Amniotic epithelial cell (primary cell): ENCODE data around the gene MAPKAPK2.
"Not testable (repeated sequence)": the region's sequence is repeated elsewhere in the genome, so short reads cannot be mapped to it uniquely, and the experiment has no call there.

Experiments used
- DNase-seq: peaks from one replicate; pipeline ENCODE4 v3.0.0-alpha.2; 2010; ENCODE audit warnings: low read depth

Gene MAPKAPK2

DNA sequence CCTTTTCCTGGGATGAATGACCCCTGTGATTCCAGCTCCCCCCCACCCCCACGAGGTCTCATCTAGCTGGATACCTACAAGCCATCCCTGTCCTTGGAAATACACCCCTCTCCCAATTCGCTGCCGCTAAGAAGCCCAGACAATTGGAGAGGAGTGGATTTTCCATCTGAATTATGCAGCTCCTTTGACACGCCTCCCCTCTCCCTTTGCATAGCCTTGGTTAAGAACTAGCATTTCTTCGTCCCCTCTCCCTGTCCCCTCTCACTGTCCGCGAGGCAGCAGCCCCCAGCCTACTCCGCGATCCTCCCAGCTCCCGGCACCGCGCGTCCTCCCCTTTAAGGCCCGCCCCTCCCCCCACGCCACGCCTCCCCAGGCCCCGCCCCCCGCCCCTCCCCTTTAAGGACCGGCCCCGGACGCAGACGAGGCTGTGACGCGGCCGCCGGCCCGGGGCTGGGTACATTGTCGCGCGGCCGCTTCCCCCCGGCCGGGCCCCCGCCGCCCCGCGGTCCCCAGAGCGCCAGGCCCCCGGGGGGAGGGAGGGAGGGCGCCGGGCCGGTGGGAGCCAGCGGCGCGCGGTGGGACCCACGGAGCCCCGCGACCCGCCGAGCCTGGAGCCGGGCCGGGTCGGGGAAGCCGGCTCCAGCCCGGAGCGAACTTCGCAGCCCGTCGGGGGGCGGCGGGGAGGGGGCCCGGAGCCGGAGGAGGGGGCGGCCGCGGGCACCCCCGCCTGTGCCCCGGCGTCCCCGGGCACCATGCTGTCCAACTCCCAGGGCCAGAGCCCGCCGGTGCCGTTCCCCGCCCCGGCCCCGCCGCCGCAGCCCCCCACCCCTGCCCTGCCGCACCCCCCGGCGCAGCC lies at the start of gene MAPKAPK2:
MAPKAPK2 (plus strand) TSS at position 428 of the 856 bp plus-strand sequence; CDS start at position 753, 325 bp downstream.
- DNase-seq = no peak

DNA sequence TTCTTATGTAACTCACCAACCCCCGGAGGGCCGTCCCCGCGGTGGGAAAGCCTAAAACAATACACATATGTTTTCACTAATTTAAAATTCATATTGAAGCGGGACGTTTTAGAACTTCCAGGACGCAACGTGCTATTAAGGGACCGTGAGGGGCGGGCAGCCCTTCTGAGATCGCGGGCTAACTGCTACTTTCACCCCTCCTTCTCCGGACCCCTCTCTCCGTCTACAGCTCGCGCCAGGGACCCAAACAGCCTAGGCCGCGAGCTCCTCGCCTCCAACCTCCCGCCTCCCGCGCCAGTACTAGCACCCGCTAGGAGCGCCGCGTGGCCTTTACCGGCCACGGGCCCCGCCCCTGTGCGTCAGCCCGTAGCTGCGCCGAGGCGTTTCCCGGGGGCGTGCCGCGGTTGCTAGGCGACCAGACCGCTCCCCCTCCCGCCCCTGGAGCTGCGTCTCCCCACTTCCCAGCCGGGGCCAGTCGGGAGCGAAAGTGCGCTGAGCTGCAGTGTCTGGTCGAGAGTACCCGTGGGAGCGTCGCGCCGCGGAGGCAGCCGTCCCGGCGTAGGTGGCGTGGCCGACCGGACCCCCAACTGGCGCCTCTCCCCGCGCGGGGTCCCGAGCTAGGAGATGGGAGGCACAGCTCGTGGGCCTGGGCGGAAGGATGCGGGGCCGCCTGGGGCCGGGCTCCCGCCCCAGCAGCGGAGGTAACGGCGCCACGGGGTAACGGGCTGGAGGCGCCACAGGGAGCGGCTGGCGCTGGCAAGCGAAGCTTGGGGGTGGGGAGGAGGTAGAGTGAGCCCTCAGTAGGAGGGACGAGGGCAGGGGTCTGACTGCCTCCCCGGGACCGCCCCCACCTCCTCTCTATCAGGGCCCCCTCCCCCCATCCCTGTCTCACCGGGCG lies 49.4 kb upstream of the MAPKAPK2 start, which contains the start of gene DYRK3:
DYRK3 (plus strand) TSS at position 457 of the 898 bp plus-strand sequence; CDS start at position 625, 168 bp downstream.
- DNase-seq = peak; percentile 88

DNA sequence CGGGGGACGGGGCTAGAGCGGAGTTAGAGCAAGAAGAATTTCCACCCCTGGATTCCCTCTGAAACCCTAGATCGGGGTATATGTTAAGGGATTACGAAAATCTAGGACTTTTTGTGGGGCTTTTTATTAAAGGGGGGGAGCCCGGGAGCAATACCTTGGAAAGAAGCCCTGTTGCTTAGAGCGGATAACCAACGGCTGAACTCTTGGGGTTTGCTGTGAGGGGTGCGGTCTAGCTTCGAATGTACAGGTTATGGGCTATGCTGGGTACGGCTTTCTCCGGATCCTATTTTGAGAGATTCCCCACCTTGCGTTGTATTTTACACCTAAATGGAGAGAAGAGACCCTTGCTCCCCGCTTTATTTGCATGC lies 48.7 kb upstream of the MAPKAPK2 start:
- DNase-seq = no peak

DNA sequence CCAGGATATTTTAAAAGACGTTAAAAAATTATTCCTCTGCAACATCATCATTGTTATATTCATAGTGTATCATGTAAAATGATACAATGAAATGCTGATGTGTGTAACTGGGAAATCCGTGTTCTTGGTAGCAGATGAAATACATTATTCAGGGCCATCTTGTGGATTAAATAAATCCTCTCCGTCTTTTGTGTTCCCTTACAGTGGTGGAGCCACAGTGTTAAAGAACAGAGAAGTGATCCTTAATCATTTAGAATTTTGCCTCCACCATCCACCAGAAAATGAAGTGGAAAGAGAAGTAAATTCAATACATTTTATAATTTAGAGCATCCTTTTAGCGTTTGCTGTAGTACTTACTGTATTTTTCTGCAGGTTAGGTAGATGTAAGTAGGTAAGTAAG lies 48.0 kb upstream of the MAPKAPK2 start:
- no peak for DNase-seq

DNA sequence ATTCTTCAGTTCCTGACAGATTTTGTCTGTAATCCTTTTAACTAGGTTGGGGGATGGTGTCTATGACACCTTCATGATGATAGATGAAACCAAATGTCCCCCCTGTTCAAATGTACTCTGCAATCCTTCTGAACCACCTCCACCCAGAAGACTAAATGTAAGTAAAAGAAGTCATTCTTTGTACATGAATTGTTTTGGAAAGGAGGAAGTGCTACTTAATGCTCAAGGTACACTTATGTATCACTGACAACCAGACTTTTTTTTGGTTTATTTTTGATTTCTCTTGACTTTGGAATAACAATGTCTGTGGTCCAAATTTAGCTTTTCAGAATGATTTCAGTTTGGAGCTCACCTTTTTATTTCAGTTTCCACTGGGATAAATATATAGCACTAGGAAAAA lies 47.1 kb upstream of the MAPKAPK2 start:
- no peak for DNase-seq

DNA sequence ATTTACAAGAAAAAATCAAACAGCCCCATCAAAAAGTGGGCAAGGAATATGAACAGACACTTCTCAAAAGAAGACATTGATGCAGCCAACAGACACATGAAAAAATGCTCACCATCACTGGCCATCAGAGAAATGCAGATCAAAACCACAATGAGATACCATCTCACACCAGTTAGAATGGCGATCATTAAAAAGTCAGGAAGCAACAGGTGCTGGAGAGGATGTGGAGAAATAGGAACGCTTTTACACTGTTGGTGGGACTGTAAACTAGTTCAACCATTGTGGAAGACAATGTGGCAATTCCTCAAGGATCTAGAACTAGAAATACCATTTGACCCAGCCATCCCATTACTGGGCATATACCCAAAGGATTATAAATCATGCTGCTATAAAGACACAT lies 42.6 kb upstream of the MAPKAPK2 start:
- DNase-seq = not testable (repeated sequence)

DNA sequence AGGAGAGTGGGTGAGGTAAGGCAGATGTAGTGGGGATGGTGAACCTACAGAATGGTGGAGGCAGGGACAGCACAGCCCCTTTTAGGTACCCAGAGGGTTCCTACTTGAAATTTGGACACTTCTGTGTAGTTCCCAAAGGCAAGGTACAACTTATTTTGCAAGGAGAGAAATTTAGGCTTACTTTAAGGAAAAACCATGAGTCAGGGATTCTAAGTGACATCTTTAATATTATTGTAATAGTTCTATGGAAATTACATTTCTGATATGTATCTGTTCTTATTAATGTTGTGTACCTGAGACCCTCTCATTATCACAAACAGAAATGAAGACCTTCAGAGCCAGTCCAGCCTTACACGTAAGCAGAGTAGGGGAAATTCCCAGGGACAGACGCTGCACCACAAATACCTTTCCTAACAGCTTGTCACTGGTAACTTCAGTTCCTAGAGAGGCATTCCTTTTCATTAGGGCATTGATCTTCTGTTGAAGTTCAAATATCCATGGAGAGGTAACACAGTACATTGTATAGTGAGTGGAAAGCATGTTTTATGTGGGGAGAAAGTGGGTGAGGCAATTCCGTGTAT lies 41.5 kb upstream of the MAPKAPK2 start:
- DNase-seq = no peak

DNA sequence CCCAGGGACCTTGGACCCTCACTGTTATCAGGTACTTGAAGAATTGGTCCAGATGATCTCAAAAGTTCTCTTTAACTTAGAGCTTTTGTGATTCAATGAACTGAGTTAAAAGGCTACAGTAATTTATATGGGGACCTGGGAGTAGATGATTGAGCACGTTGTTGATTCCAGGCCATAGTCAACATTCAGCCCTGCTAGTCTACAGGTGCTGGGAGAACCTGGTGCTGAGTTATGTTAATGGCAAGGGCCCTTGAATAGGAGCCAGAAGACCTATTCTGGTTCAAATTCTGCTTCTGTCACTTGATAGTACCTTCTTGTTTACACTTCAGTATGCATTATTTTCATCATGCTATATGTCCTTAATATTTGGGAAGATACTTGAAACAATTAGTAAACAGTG lies 38.2 kb upstream of the MAPKAPK2 start:
- no peak for DNase-seq

DNA sequence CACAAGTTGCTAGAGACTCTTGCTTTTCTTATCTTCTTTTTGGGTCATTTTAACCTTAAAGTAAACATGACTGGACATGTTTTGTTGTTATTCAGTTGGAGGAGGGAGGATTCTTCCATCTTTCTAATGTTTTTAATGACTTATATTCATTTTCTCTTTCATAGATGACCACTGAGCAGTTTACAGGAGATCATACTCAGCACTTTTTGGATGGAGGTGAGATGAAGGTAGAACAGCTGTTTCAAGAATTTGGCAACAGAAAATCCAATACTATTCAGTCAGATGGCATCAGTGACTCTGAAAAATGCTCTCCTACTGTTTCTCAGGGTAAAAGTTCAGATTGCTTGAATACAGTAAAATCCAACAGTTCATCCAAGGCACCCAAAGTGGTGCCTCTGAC lies 37.5 kb upstream of the MAPKAPK2 start:
- DNase-seq = no peak

DNA sequence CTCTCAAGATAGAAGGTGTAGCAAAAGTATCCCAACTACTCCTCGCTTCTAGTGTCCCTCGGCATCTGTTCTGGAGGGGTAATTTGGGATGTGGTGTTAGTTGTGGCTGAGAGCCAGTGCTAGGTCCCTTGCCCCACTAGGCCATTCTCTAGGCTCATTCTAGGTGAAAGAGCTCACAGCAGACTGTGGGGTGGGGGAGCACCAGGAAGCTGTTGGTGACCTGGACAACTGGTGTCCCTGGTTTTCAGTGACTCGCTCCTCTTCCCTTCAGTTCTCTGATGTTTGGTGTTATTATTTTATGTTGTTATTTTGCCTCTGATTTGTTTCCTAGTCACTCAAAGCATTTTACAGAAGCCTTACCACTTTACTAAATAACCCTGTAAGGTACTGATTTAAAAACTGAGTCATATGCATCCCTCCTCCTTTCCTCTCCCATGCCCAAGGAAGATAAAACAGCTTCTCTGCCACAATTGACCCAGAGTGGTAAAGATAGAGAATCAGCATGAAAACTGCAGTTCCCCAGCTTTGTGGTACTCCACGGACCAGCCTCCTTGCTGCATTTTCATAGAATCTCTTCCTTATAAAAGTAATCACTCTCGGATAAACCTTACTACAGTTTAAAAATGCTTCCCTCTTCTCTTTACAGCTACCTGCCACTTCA lies 35.3 kb upstream of the MAPKAPK2 start:
- DNase-seq = no peak

DNA sequence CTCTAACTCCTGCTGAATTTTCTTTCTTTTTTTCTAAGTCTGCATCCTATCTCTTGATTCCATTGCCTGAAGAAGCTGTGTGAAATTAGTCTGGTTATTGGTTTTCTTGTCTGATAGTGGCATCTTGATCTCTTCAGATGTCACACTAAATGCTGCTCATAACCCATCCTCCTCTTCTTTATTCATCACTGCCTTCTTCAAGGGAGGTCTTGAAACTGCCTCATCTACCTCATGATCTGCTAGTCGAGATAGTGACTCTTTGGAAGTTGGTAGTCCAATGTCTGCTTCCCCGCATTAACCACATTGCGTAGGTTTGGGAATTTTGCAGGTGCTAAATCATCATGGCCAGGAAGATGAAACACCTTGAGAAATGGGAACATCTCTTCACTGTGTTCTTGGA lies 33.7 kb upstream of the MAPKAPK2 start:
- DNase-seq = no peak

DNA sequence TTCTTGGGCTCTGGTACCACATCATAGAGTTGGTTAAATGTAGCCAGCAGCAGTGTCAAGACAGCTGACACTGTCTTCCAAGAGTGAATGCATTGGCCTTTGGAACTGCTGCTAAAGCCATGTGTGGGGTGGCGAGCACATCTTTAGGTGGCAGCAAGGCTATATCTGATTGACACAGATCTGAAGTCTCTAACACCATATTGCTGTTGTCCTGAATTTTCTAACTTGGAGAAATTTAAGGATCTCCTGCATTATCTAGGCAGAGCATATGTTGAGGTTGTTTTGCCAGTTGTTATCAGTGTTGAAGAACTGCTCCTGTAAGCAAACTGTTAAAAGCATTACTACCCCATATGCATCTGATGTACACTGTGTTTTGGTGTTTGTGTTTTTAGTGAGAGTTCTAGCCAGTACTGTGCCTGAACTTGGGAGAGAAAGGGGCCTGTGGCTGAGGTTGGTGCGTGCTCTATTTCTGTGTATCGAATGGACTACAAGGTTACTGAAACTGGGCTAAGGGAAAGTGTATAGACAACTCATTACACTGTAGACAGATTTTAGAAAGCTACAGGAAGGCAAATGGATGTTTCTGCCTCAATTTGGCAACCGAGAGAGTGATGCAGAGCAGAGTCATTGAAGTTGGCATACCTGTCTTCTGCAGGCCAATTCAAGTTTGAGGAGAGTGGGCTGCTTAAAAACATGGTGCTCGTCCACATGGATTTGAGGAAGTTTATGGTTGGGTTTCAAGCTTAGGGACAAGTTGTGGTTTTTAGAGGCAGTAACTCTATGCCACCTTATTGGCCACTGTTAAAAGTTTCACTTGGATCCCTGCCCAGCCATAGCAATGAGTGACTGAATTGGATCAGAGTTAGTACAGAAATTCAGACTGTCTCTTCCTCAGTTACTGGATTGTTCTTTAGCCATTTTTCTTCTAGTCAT lies 32.5 kb upstream of the MAPKAPK2 start:
- DNase-seq = no peak

DNA sequence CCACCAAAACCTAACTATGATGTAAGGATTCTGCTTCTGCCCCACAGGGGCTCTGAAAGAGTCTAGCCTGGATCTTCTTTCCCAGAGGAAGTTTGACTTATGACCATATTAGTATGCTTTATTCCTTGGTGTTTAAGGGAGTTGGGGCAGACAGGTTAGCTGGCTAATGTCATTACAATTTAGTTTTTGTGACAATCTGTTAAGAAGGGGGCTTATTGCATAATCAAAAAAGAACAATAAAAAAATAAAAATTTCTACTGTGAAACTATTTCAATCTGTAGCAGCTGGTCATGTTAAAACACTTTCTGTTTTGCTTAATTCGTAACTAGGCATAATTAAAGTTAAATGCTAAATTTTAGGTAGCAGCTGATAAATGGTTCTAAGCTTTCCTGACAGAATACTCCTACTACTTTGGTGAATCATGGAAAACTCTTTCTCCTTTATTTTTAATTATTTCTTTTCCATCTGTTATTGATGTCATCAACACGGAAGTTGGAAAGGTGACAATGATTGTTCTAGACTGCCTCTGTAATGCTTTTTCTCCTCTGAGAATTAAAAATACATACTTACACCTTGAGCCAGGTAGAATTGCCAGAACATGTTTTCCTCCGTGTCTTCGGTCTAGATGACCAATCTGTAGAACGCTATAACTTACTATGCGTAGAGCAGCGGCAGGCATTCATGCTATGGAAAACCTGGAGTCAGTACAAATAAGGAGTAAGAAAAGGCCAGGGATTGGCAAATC lies 30.8 kb upstream of the MAPKAPK2 start:
- DNase-seq = no peak

DNA sequence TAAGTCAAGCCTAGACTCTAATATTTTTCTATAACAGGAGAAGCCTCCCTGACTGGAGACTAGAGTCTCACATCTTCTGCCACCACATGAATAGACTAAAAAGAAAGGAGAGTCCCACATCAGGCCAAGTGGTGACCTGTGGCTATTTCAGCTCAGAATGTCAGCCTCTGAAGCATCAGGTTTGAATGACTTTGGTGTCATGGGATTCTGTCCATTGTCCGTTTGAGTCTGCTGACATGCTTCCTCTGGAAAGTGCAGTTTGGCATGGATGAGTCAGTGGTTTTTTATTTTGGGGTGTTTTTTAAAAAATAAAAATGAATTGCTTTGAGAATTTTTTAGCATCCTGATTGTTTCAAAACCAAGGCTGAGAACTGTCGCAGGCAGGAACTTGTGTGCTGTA lies 29.9 kb upstream of the MAPKAPK2 start:
- DNase-seq = no peak

DNA sequence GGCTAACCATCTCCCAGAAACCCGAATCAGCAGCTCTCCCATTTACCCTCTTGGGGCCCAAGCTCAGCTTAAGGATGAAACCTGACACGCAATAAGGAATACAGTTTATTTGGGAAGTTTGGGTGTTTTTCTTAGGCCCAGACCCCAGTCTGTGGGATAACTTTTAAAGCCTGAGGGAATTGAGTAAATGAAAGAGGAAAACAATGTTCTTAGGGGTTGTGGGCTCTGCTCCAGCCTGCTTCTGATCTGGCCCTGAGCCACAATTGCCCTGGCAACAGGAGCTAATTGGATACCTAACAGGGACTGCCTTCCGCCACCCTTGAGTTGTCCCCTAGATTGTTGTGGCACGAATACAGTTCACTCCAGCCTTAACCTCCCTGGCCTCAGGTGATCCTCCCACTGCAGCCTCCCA lies 29.2 kb upstream of the MAPKAPK2 start:
- DNase-seq = no peak

DNA sequence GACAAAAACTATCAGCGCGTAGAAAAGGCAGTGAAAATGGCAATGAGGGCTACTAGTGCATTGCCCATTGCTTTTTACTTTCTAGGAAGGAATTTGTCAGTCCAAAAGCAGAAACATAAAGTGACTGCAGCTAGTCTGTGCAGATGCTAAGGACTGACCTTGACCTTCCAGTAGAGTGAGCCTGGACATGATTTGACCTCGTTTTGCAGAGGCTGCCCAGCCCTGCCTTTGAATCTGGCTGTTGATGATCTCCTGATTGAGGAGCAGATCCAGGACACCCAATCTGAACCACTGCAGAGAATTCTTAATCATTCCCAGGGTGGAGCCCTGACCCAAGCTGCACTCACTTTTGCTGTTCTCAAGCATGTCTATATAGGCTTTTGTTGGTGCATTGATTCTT lies 27.8 kb upstream of the MAPKAPK2 start:
- no peak for DNase-seq

DNA sequence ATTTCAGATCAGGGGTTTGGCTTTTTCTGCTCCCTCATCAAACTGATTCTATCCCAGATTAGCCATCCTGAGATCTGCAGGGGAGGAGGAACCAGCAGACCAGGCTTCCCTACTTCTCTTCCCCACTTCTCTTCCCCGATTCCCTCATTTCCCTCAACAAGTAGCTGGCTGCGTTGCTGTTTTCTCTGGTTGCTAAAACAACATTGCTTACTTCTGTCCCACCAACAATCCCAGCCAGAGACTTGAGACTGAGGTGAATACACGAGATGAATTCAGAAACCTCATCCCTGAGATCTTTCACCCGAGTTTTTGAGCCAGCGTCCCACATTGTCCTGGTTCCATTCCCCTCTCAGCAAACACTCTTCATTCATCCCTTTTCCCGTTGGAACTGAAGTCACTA lies 27.0 kb upstream of the MAPKAPK2 start:
- DNase-seq = no peak

DNA sequence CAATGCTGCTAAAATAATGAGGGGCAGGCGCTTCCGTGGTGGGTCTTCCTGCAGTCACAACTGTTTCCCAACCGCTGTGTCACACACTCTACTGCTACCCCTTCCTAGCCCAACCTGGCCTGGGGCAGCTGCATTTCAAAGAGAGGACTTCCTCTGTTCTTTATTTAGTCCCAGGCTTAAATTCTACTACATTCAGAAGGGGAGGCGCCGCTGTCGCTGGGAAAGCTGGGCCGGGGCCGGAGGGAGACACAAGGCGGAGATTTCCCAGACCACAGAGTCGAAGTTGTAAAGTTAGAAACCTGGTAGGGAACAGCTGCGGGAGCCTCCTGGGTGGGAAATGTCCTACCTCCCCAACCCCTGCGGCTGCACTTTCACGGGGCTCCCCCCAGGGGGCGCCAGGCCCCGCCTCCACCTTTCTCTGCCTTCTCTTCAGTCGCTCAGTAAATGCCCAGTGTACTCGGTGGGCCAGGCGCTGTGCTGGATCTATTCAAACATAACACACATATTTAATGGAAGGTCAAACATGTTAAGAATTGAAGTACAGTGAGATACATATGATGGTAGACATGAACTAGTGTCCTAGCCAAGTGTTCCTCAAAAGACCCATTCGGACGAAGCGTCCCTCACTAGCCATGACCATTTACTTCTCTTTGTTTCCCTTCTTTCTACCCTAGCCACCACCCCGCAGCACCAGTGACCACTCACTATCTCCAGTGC lies 26.3 kb upstream of the MAPKAPK2 start:
- no peak for DNase-seq

DNA sequence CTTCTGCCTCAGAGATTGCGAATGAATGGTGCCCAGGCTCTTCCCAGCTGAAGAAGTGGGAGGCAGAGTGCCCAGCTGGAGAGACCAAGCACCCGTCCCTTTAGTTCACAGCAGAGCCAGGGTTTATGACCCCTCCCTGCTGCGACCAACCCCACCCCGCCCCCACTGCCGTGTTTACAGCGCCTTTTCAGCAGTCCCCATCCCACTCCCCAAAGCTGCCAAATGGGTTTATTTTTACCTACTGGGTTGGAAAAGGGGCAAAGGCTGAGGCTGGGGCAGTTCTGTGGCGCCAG lies 25.8 kb upstream of the MAPKAPK2 start:
- no peak for DNase-seq

DNA sequence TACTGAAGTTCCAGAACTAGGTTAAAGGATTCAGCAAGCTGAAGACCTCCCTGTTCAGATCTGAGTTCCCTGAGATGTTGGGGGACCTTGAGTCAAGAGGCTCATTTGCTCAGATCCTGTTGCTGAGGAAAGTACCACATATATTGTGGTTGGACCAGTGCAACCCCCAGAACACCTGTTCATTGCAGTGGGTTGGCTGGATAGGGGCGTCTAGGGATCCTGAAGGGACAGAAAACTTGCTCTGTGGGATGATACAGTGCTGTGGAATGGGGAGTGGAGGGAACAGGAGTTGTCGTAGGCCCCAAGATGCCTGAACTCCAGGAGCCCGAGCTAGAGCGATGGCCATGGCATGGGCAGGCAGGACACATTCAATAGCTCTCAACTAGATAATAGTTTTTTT lies 24.6 kb upstream of the MAPKAPK2 start:
- DNase-seq = no peak
